Measurements from ENCODE around the gene ACTR3. TPM values are rescaled to one million over a fixed set of nuclear protein-coding genes. Genes with fewer than 3 reads are reported as not detected.

Gene ACTR3
- total RNA-seq, 1 experiment from 2014 or later, result 180 TPM

GRCh38 chr2:113895819-113896563, 6.1 kb downstream of the ACTR3 start:
- H3K56ac ChIP-seq (ENCODE audit: insufficient read length, low read depth, low read length), result no peak overlapping the region
- no peak overlapping the region; a peak in 1 of 7 replicates for H3K27ac Mint-ChIP-seq

More at GRCh38 chr2:113895819-113896563, 6.1 kb downstream of the ACTR3 start:
- no peak for TF ChIP-seq CTCF (conservative IDR thresholded peaks at IDR 0.05)
- Histone ChIP-seq H2BK20ac (ENCODE audit: low read depth, low read length, poor library complexity, severe bottlenecking) (no peak overlapping the region), H3K18ac (ENCODE audit: insufficient read length, low read depth, low read length) (no peak overlapping the region), H3K23me2 (ENCODE audit: insufficient read length, low read depth, low read length, poor library complexity, severe bottlenecking) (no peaks in the 10 kb centered on the region), H4K5ac (ENCODE audit: insufficient read length, low read depth, low read length) (no peak overlapping the region), H2AFZ (ENCODE audit: low read length) (no peak overlapping the region), H3K14ac (ENCODE audit: insufficient read depth, low read length) (no peak overlapping the region), H2AK5ac (ENCODE audit: insufficient read length, low read length) (no peak overlapping the region), H4K20me1 (ENCODE audit: control insufficient read depth, insufficient read depth, insufficient read length) (no peaks in the 10 kb centered on the region), H3K79me1 (ENCODE audit: insufficient read depth, low read depth, low read length, poor library complexity, severe bottlenecking) (peaks cover 1% of the 10 kb centered on the region), H3K79me2 (ENCODE audit: insufficient read depth, low read length) (peaks cover 33% of the 10 kb centered on the region; the same call in 1 of the 2 replicates), H3K9me3 (ENCODE audit: control insufficient read depth, low read depth, low read length) (no peaks in the 10 kb centered on the region), H2BK5ac (ENCODE audit: insufficient read length, low read length) (no peak overlapping the region), H2BK12ac (ENCODE audit: insufficient read length, low read depth, low read length) (no peak overlapping the region), H3K4me2 (ENCODE audit: insufficient read depth, insufficient read length, low read length) (no peak overlapping the region), H2BK15ac (ENCODE audit: low read depth, low read length) (no peak overlapping the region), H3K9ac (ENCODE audit: extremely low read depth, insufficient read length, low read length) (no peak overlapping the region), H3K4me1 (ENCODE audit: insufficient read depth, low read length) (no peaks in the 10 kb centered on the region; the same call in 1 of the 2 replicates), H3K27ac (ENCODE audit: insufficient read length, low read depth, low read length) (no peak overlapping the region), H4K8ac (replicated peaks; ENCODE audit: insufficient read length, low read depth, low read length) (no peak overlapping the region), H2BK120ac (ENCODE audit: low read depth, low read length, poor library complexity, severe bottlenecking) (no peak overlapping the region), H3K23ac (ENCODE audit: insufficient read length, low read depth, low read length) (no peak overlapping the region), H3T11ph (ENCODE audit: low read length) (no peak overlapping the region), H3K27me3 (ENCODE audit: insufficient read depth, low read length) (no peaks in the 10 kb centered on the region), H4K91ac (ENCODE audit: insufficient read length, low read depth, low read length) (no peak overlapping the region), H3K4ac (ENCODE audit: low read depth, low read length) (no peak overlapping the region)
- H3K4me3 Mint-ChIP-seq, result no peak overlapping the region
- DNase-seq, result no peak
- no CpG with 5 or more reads among the region's 1 CpG for WGBS (ENCODE audit: extremely low coverage, insufficient read length, low lambda C conversion rate)
- no peaks in the 10 kb centered on the region for H3K9me3 Mint-ChIP-seq
- H3K36me3 Mint-ChIP-seq (ENCODE audit: insufficient read depth in 1 of 3, low read depth in 3 of 3), result peaks cover 0 to 16% (median 2%) of the 10 kb centered on the region in 3 experiments; a peak in 4 of 7 replicates
- no peaks in the 10 kb centered on the region for H3K27me3 Mint-ChIP-seq (ENCODE audit: low read depth)
- peaks cover 62 to 67% of the 10 kb centered on the region in 2 experiments for H3K4me1 Mint-ChIP-seq
